ENCODE data around the gene ABI3BP.

ABI3BP gene

DNA sequence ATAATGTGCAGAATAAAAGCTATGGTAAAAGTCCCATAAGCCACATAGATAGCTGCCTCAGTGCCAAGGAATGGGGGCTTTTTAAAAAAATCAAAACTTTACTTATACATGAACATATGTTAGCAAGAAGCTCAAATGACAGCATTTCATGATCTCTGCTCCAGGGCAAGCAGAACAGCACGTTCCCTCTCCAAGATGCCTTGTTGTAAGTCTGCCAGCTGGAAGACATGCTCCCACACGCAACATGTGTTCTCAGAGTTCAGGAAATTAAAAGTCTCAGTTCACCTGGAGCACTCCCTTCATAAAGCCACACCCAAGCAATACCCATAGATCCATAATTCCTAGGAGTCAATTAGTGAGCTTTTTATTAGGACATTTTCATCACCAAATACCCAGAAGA is 52.2 kb downstream of the ABI3BP start:
- DNase-seq (ENCODE audit: low spot score), result no peak

DNA sequence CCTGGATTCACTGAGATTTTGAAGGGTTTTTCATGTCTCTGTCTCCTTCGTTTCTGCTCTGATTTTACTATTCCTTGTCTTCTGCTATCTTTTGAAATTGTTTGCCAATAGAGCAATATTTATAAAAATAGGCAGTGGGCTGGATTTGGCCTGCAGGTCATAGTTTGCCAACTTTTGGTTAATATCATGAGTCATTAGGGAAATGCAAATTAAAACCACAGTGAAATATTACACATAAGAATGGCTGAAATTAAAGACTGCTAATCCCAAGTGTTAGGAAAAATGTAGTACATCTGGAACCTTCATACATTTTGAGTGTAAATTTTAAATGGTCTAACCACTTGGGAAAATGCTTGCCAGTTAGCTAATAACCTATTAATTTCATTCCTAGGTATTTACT is 56.3 kb downstream of the ABI3BP start:
- no peak for DNase-seq (ENCODE audit: low spot score)

DNA sequence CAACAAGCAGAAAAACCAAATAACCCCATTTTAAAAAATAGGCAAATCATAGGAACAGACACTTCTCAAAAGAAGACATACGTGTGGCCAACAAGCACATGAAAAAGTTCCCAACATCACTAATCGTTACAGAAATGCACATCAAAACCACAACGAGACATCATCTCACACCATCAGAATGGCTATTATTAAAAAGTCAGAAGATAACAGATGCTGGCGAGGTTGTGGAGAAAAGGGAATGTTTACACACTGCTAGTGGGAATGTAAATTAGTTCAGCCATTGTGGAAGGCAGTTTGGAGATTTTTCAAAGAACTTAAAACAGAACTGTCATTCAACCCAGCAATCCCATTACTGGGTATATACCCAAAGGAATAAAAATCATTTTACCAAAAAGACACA is 60.7 kb downstream of the ABI3BP start:
- no peak for DNase-seq (ENCODE audit: low spot score)

DNA sequence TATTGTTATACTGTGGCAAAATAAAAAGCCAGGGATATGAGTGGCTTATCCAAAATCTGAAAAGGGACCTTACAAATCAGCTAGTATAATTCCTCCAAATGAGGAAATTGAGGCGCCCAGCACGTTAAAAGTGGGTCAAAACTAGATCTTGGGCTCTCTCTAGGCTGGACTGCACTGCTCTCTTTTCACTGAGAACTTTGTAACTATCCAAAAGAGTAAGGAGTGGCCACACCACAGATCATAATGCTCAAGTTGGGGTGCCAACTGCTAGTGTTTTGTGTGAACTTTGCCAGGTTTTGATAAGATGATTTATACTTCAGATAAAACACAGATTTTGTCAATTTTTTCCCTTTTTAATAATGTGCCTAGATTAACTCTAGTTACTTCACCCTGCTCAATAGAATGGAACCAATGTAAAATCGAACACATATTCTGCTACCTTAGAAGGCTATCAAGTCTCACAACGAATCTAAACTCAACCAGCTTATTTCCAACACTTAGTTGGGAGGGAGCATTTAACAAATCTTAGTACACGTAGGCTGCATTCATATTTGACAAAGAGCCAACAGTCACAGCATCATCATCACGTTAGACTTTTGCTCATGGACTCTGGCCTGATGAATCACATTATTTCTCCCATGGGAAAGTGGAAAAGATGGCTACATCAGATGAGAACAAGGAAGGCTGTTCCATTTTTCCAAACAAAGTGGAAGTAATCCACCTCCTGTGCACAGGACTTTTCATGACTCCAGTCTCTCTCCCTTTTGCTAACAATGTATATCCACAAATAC is 64.4 kb downstream of the ABI3BP start:
- DNase-seq (ENCODE audit: low spot score), result no peak

DNA sequence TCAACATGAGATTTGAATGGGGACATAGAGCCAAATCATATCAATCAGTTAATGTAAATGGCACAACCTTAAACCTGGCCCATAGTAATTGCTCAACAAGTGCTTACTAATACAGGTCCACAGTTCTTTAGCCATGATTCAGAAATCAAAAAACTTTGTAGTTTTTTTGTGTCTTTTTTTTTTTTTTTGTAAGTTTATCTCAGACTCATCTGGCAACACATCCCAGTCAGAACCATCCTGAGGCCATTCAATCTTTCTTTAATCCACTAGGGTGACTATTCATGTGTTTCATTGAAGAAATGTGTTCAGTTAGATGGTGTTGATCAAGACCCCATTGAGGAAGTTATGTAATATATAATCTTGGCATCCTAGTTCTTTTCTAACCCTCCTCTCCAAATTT is 65.4 kb downstream of the ABI3BP start:
- DNase-seq (ENCODE audit: low spot score), result no peak

DNA sequence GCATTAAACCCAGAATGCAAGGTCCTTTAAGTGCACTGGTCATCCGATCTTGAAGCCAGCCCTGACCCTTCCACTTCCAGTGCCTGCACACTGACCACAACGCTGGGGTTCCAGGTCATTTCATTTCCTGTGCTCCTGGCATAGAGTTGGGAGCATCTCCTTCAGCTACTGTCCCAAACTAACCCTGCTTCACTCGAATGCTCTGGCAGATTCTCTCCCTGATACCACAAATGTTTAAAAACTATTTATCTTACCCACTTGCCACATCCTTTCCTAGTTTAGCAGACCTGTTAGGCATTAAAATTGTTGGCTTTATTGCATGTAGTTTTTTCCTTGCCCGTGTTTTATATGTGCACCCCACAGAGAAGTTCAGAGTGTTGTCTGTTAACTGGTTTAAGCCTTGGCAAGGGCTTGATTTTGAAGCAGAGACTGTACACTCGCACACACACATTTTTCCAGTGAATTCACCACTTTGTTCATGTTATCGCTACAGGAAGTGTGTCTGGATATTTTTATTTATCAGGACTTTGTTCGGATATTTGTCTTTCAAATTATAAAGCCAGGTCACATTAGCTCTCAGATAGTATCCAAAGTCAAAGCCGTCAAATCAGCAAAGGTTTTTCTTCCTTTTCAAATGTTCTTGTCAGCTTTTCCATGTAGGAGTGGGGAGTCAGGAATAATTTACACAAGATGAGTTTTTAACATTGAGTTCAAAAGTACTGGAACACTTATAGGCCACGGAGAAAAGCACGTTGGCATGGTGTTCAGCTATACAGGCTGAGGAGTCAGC is 77.3 kb downstream of the ABI3BP start:
- no peak for DNase-seq (ENCODE audit: low spot score)

DNA sequence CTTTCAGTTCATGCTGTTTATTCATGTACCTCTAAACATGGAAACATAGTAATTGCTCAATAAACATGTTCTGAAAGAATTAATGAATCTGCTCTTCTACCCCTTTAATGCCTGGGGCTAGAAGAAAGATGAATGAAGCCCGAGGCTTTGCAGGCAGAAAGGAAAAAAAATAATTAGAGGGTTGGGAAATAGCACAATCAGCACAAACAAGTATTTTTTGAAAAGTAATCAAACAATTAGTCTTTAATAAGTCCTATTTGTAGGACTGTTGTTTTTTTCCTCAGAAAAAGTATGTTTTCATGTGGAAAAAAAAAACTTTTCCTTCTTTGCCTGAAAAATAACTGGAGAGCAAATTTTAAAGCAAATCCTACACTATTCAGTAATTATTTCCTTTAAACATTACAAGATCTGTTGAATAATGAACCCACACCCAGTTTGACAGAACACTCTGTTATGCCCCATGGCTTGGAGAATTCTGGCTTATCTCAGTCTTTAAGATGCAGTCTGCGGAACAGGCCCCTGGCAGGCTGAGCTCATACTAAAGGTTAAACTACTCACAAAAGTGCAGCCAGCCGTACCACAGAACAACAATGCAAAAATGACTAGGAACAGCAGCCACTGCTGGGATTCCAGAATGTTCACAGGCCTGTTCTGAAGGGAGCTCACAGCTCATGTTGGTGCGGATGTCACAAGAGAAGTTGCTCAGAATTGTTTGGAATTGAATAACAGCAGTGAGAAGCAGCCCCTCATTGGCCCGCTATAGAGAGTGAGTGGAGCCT is 79.2 kb downstream of the ABI3BP start:
- no peak for DNase-seq (ENCODE audit: low spot score)

DNA sequence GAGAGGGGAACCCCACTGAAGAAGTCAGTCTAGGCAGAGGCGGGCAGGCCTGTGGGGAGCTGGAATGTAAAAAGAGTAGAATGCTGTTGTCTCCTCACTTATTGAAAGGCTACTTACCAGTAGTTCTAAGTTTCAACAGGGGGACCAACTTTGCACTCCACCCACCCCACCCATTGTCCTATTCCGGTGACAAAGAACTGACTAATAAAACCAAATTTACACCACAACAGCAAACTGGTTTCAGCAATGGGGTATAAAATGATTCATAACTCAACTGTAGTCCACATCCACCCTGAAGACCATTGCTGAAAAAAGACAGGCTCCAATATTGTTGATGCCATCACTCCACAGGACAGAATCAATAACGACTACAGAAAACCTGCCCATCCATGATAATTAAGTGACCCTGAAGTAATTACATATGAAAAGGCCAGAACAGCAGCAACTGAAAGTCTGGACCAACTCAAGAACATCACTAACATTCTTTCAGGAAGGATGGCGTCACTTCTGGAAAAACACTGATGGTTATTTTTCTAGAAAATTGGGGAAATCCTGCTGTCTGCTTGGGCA is 80.2 kb downstream of the ABI3BP start:
- no peak for DNase-seq (ENCODE audit: low spot score)

DNA sequence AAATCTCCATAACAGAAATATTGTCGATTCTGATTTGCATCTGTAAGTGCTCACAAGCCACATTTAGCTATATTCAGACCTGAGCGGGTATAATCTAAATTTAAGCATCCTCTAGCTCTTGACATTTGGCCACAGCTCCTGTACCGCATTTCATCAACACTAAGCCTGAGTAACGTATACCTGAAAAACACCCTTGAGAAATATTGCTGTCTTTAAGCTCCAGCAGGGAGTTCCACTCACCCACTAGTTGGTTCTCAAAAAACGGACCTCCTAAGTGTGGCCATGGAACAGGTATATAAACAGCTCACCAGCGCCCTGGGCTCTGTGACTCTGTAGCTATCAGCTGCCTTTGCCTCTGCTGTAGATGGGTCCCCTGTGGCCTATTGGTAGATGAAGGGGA is 80.7 kb downstream of the ABI3BP start:
- no peak for DNase-seq (ENCODE audit: low spot score)

DNA sequence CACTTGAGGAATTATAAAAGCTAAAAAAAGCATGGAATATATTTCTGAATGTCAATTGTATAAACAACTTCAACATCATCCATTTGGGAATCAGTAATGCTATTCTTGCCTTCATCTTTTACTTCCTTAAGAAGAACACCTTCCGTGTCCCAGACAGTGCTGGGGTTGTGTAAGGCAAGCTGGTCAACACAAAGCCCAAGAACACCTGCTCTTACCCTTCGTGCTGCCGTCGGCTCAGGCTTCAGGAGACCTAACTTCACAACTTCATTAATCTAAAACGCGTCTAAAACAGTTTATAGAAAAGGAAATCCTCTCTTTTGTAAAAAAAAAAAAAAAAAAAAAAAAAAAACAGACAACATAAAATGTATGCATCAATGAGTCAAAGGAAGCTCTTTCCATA is 81.3 kb downstream of the ABI3BP start:
- no peak for DNase-seq (ENCODE audit: low spot score)

DNA sequence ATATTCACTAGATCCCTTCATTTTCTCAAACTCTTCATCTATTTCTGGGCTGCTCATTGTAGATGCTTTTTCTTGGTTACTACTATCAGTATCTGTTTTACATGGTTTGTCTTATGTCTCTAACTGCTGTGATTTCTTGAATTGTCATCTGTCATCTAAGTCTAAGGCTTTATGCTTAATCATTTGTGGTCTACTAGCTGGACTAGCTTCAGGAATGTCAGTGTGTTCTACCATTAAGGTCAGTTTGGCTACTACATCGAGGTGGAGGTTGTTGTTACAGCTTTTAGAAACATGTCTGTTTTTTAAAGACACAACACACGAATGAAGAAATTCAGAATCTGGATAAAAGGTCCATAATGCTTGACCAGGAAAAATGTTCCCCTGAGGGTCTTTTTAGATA is 82.2 kb downstream of the ABI3BP start:
- DNase-seq (ENCODE audit: low spot score), result no peak

DNA sequence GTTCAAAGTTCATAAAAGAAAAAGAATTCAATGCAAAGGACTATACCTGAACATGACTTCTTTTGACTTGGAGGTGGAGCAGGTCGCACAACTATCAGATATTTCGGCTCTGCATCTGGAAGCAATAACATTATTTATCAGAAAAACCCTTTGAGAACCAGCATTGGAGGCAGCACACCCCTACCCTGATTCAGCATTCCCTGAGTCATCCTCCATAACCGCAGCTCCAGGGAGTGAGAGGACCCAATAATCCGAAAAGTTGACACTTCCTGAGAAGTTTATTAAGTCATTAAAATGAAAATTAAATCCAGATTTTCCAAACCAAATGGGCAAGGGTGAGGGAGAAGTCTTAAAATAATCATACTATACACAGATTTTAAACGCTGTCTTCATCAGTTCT is 90.6 kb downstream of the ABI3BP start:
- no peak for DNase-seq (ENCODE audit: low spot score)

DNA sequence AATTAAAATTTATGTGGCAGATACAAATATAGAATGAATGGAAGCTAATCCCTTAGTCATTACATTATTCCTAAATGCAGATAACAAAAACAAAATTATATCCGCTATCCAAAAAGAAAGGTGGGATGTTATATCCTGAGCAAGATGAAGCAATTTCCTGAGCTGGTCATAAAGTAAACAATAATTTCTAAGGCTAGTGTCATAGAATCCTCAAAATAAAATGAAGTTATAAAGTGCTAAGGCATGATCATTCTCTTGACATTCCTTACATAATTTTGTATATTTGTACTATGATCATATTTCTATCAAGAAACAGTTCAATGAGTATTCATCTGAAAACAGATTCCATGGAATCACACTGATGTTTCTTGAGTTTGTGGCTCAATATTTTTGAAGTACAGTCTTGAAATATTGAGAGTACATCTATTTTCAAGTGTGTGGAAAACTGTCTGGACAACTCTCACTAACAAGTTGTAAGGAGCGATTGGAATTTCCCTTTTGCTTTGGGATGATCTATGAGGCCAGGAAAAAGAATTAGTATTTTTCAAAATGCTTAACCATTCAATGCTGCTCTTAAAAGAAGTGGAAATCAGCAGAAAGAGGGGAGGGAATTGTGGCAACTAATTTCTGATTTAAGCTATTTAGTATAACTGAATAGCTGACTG is 92.4 kb downstream of the ABI3BP start:
- no peak for DNase-seq (ENCODE audit: low spot score)

DNA sequence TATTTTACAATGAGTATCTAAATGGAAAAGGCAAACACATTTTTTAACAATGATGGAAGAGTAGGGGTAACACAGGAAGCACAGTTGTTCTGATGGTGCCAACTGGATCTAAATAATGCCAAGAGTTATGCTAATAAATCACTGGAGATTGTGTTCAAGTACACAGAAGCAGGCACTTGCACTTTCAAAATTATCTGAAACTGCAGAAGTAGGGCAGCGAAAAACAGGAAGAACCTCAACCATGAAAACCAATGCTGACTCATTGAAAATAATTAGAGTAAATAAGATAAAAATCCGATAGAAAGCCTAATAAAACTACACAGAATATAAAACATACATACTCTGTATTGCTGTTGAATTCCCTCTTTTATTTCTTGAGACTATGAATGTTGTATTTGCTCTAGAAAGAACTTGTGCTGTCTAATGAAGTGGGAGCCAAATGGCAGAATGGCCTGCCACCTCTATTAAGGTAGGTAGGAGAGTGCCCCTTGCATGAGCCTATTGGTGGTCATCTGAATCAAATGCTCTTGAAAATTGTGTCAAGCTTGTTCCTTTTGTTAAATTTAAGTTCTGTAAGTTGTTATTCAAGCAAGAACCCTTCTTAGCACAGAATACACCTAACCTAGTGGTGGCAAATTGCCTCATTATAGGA is 93.7 kb downstream of the ABI3BP start:
- no peak for DNase-seq (ENCODE audit: low spot score)

DNA sequence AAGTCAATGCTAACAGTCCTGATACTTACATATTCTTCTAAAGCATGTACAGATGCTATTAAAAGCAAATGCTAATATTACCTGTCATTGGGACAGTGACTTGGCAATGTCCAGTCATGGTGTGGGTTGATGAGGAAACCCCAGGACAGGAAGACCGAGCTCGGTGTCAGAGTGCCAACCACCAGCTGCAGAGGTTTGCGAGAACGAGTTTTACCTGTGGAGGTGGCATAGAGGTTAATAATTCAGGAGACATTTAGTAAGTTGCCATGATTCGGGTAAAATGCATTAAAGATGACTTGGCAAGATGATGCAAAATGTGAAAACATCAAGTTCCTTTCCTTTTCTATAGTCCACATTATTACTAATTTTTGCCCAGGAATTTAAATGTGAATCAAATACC is 94.5 kb downstream of the ABI3BP start:
- DNase-seq (ENCODE audit: low spot score), result no peak

DNA sequence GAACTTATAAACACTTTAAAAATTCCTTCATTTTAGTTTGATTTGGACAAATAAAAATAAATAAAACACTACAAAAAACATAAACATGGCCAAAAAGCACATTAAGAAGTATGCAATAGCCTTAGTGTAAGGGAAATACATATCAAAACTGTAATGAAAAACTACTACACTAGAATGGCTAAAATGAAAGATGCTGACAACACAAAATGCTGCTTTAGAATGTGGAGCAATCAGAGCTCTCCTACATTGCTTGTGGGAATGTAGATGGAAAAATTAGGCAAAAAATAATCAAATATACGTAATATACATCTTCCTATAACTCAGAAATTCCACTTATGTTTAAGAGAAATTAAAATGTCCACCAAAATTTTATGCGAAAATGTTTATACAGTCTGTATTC is 96.2 kb downstream of the ABI3BP start:
- no peak for DNase-seq (ENCODE audit: low spot score)

DNA sequence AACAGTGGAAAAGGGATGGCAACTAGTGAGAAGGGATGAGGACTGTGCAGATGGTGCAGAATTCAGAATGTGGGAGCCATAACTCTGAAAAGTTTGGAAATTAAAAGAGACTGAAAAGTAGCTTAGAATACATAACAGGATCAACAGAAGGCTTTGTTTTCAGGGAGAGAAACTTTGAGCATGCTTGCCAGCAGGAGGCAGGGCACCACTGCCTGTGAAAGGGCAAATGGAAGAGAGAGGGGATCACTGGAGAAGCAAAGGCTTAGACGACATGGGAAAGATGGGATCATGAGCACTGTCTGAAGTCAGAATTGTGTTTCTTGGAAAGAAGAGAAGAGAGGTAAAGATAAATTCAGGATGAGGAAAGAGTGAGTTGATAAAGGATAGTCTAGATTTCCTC is 99.6 kb downstream of the ABI3BP start:
- DNase-seq (ENCODE audit: low spot score), result peak; percentile 27

DNA sequence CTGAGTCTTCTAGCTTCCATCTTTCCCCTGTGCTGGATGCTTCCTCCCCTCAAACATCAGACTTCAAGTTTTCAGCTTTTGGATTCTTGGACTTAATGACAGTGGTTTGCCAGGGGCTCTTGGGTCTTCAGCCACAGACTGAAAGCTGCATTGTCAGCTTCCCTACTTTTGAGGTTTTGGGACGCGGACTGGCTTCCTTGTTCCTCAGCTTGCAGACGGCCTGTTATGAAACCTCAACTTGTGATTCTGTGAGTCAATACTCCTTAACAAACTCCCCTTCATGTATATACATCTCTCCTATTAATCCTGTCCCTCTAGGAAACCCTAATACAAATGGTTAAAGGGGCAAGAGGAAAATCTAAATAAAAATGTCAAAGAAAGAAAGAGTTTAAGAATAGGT is 100.1 kb downstream of the ABI3BP start:
- DNase-seq (ENCODE audit: low spot score), result peak; percentile 66

DNA sequence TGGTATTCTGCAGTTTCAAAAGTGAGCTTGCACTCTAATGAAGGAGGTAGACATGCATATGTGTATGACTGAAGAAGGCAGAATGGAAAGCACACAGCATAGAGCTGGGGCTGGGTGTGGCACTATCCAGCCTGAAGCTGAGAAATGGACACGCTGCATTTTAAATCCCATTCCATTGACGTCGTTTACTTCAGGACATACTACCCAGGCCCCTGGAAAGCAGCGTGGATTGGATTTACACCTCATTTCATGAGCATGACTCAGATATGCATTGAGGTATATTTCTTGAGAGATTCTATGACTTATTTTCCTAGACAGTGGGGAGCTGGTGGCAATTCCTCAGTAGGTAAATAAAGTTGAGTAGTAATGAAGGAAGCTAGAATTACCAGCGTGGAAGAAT is 101.4 kb downstream of the ABI3BP start:
- no peak for DNase-seq (ENCODE audit: low spot score)

DNA sequence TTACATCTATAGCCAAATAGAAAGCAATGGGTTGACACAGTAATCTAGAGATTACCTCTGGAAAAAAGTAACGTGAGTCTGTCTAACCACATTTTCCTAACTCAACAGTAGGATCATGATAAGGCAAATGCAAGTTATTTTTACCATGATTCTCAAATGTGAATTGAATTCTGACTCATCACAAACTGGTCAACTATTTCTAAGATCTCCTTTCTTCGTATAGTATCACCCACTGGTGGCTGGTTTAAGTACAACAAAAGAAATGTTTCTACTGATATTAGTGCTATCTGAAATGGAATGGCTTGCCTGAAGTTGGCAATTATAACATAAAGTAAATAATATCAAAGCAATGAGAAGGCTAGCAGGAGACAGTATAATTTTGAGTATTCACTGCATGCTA is 102.2 kb downstream of the ABI3BP start:
- no peak for DNase-seq (ENCODE audit: low spot score)

DNA sequence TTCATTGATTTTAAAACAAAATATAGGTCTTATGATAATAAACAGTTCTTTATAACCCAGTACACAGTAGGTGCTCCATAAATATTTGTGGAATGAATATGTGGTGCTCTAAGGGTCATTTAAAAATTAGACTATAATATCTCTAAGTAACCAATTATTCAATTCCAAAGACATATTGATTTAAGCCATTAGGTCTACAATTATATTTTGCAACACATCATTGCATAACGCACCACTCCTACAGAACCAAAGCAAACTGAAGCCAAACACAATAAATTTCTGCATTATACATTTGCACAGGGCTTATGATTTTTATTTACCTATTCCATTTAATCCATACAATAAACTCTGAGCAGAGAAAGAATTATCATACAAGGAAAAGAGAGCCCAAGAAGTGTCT is 104.3 kb downstream of the ABI3BP start:
- DNase-seq (ENCODE audit: low spot score), result no peak

Data from Ammon's horn (tissue), 1 donor.